ENCODE measurements around the gene LGR6.
"Not testable (repeated sequence)": the region's sequence is repeated elsewhere in the genome, so short reads cannot be mapped to it uniquely, and the experiment has no call there.

Gene LGR6

GRCh38 chr1:202176949-202177927 is 16.4 kb upstream of the LGR6 start:
- DNase-seq (ENCODE audit: low read depth, low spot score), result no peak

DNA sequence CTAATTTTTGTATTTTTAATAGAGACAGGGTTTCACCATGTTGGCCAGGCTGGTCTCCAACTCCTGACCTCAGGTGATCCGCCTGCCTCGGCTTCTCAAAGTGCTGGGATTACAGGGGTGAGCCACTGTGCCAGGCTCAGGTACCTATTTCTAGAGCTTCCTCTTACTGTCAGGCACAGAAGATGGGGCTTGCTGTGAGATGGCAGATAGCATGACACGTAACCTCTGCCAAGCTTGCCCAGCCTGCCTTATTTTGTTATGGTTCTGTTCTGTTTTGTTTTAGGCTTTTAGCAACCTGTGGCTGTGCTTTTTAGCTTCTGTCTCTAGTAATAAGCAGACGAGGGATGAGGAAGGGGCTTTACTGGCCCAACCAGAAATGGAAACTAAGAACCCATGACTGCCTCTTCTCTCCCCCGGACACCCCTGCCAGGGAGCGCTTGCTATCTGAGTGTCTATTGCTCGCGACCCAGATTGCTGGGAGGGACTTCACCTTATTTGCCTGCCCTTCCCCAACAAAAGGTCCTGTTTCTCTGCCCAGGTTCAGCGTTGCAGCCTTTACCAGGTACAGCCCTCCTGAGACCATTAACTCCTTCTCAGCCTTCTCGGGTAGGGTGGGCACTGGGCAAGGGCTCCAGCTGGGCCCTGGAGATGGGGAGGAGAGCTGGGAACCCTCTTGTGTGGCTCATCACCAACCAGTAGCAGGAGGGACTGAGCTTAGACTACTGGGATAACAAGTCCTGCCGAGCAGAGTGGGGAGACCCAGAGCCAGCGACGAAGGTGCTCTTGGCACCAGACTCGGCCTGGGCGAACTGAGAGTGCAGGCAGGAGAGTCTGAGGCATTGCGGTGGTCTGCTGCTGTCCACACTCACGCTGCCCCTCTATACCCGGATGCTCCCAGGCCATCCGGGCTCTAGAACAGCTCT is 13.5 kb upstream of the LGR6 start:
- no peak for DNase-seq (ENCODE audit: low read depth, low spot score)

DNA sequence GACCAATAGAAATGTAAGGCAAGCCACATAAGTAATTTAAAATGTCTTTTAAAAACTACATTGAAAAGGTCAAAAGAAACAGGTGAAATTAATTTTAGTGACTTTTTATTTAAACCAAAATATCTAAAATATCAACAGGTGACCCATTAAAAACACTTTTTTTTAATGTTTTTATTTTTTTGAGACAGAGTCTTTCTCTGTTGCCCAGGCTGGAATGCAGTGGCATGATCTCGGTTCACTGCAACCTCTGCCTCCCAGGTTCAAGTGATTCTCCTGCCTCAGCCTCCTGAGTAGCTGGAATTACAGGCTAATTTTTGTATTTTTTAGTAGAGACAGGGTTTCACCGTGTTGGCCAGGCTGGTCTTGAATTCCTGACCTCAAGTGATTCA is 12.9 kb upstream of the LGR6 start:
- not testable (repeated sequence) for DNase-seq (ENCODE audit: low read depth, low spot score)

- DNase-seq (ENCODE audit: low read depth, low spot score), result no peak
Observed at GRCh38 chr1:202181586-202181985, 12.0 kb upstream of the LGR6 start.

GRCh38 chr1:202182040-202182877 is 11.3 kb upstream of the LGR6 start:
- DNase-seq (ENCODE audit: low read depth, low spot score), result no peak

GRCh38 chr1:202184750-202185460 is 8.7 kb upstream of the LGR6 start:
- peak; percentile 92 for DNase-seq (ENCODE audit: low read depth, low spot score)

DNA sequence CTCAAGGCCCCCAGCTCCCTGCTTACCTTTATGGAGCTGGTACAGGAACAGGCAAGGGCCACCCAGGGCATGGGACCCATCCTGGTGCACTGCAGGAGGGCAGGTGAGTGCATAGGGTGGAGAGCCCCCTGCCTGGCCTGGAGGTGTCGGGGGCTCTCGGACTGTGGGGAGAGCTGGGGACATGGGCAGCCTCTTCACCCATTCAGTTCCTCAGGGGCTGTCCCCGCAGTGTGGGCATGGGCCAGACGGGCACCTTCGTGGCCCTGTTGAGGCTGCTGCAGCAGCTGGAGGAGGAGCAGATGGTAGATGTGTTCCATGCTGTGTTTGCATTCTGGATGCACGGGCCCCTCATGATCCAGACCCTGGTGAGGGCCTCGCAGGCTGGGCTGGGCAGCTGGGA is 7.3 kb upstream of the LGR6 start:
- no peak for DNase-seq (ENCODE audit: low read depth, low spot score)

DNA sequence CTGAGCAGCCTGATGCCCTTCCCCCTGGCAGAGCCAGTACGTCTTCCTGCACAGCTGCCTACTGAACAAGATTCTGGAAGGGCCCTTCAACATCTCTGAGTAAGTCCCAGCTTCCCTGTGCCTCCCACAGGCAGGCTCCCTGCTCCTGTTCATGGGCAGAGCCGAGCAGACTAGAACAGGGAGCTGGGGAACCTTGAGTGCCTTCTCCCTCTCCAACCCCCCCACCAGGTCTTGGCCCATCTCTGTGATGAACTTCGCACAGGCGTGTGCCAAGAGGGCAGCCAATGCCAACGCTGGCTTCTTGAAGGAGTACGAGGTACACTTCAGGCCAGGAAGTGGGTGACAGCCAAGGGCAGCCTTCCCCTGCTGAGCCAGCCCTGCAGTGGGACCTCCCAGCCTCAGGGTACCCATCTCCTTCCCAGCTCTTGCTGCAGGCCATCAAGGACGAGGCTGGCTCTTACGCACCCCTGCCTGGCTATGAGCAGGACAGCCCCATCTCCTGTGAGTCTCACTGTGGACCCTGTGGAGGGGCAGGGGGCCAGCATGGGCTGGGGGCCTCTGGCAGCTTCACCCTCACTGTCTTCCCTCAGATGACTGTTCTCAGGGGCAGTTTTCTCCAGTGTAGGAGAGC is 6.4 kb upstream of the LGR6 start:
- no peak for DNase-seq (ENCODE audit: low read depth, low spot score)

GRCh38 chr1:202187697-202188407 is 5.7 kb upstream of the LGR6 start:
- DNase-seq (ENCODE audit: low read depth, low spot score), result no peak

GRCh38 chr1:202189001-202189790 is 4.4 kb upstream of the LGR6 start:
- DNase-seq (ENCODE audit: low read depth, low spot score), result no peak

DNA sequence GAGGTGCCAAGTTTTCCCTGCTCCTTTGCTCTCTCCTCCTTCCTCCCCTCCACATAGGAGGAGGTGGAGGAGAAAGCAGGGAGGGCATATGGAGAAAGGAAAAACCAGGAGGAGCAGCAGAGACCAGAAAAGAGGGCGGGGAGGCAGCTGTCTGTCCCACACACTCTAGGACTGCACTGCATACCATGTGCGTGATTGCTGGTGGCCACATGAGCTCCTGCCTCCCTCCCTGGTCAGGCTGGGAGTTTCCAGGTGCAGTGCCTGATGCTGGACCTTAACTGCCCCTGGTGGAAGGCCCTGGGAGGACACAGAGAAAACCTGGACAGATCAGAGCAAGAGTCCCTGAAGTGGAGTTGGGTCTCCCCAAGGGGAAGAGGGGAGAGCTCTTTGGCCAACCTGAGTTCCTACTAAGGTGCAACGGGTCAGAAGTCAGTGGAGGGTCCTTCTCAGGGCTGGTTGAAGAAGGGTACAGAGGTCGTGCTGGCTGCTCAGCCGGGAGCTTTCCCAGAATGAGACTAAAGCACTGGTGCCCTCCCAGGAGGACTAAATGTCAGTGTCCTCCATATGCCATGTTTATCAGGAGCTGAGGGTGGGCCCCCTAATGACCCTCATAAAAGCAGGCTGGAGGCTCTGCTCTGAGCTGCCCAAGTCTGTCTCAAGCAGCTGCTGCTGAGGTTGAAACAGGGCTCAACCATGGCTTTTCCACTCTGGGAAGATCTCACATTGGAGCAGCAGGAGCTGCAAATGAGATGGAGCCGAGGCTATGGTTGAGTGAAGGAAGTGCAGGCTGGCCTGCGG is 3.5 kb upstream of the LGR6 start:
- DNase-seq (ENCODE audit: low read depth, low spot score), result no peak

DNA sequence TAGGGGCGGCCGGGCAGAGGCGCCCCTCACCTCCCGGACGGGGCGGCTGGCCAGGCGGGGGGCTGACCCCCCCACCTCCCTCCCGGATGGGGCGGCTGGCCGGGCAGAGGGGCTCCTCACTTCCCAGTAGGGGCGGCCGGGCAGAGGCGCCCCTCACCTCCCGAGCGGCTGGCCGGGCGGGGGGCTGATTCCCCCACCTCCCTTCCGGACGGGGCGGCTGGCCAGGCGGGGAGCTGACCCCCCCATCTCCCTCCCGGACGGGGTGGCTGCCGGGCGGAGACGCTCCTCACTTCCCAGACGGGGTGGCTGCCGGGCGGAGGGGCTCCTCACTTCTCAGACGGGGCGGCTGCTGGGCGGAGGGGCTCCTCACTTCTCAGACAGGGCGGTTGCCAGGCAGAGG is 2.2 kb upstream of the LGR6 start:
- DNase-seq (ENCODE audit: low read depth, low spot score), result not testable (repeated sequence)

DNA sequence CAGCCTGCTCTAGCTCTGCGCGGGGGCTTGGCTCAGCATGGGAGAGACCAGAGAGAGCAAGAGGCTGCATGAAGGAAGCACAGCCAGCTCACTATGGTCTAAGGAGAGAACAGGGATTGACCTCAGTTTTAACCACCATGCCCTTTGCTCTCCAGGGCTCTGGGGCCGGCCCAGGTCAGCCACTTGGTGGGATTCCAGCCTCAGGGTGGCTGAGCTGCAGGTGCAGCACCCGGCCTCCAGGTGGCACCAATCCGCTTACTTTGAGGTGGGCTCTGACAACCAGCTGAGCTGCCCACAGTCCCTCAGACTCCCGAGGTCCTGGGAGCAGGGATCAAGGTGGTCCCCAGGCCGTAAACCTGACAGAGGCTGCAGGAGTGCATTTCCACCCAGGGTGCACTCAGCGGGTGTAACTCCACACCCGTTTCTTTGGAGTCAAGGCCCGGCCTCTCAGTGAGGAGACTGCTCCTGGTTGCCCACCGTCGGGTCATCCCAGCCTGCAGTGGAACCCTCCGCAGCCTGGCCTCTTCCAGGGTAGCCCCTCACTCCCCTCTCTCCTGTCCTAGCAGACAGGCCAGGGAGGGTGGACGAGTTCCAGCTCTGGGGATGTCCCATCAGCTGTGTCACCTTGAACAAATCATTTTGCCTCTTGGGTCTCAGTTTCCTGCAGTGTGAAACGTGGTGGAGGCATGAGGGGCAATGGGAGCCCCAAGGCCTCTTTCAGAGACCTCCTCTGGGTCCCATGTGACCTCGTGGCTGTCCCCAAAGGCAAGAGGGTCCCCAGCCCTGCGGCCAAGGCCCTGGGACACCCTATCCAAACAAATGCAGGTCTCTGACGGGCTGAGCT is 607 bp upstream of the LGR6 start:
- DNase-seq (ENCODE audit: low read depth, low spot score), result no peak

DNA sequence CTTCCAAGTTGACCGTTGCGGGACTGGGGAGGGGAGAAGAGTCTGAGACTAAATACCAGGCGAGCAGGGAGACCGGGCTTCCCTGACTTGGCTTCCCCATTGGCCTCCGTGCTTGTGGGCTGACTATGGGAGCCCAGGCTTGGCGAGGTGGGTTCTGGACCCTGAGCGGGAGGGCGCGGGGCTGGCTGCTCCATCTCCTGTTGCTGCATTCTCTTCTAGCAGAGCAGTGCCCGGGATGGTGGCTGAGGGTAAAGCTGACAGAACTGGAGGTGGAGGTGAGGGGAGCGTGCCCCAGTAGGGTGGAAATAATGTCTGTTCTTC is 689 bp downstream of the LGR6 start:
- DNase-seq (ENCODE audit: low read depth, low spot score), result no peak

DNA sequence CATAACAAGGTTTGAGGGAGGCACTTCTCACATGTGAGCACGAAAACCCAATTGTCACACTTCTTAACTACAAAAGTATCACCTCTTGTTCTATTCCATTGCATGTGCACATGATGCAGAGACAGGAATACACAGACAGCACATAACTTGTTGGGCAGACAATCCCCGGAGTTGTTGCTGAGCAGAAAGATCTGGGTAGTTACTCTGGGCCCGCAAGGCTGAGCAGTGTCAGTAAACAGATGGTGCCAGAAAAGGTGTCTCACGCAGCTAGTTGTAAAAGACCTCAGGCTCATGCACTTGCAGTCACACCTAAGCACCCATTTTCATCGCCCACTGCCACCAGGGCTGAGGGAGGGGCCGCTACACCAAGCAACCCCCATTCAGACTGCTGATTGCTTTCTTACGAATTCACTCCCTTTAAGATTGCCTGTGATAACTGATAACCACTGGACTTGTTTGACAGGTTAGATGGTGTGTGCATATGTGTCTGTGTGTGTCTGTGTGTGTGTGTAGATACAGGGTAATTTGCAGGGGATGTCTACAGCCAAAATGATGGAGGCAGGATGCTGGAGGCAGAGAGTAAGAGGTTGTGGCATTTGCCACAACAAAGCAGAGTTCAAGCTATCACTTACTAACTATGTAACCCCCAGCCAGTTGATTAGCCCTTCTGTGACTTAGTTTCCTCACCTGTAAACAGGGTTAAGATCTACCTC is 4.2 kb downstream of the LGR6 start:
- DNase-seq (ENCODE audit: low read depth, low spot score), result no peak

- DNase-seq (ENCODE audit: low read depth, low spot score), result no peak
Observed at GRCh38 chr1:202198366-202198724, 4.7 kb downstream of the LGR6 start.

Measured in iPS DF 19.7 (cell line).